Fibroblast of lung (primary cell): ENCODE measurements around the gene TNS1.

ENCODE experiments used
- CTCF ChIP-seq, 2 donors: IDR thresholded peaks in 1 of 2; conservative IDR thresholded peaks in 1 of 2; 1 replicate in 1 of 2; 2 replicates in 1 of 2; pipeline ENCODE4 v1.5.1; 2011 to 2012; ENCODE audit warnings: low read length in 2 of 2, control low read depth in 1 of 2, inconsistent platforms in 1 of 2, low read depth in 1 of 2, mild to moderate bottlenecking in 1 of 2
- EZH2 ChIP-seq: IDR thresholded peaks from 2 replicates; pipeline ENCODE4 v1.5.1; 2012; ENCODE audit warnings: low read length, control low read depth, mild to moderate bottlenecking; ENCODE audit errors: missing control alignments

GRCh38 chr2:217834744-217835513, 167.9 kb downstream of the TNS1 start:
- no peak for TF ChIP-seq EZH2
- no peak for TF ChIP-seq CTCF (conservative IDR thresholded peaks at IDR 0.05 in 1 of 2, IDR thresholded peaks at IDR 0.05 in 1 of 2; ENCODE audit: low read depth in 1 of 2, low read length in 2 of 2)
